HG03066 (cell line): ENCODE measurements around the gene SCML1.
"Not testable (repeated sequence)": the region's sequence is repeated elsewhere in the genome, so short reads cannot be mapped to it uniquely, and the experiment has no call there.

Source experiments
- ATAC-seq: cut with Tn5 transposase; IDR thresholded peaks from one replicate; pipeline ENCODE4 v1.9.1; 2021; ENCODE audit warnings: low read depth; ENCODE audit not compliant: unreplicated experiment

Gene SCML1

GRCh38 chrX:17737986-17738713, 857 bp downstream of the SCML1 start:
- ATAC-seq = no peak

DNA sequence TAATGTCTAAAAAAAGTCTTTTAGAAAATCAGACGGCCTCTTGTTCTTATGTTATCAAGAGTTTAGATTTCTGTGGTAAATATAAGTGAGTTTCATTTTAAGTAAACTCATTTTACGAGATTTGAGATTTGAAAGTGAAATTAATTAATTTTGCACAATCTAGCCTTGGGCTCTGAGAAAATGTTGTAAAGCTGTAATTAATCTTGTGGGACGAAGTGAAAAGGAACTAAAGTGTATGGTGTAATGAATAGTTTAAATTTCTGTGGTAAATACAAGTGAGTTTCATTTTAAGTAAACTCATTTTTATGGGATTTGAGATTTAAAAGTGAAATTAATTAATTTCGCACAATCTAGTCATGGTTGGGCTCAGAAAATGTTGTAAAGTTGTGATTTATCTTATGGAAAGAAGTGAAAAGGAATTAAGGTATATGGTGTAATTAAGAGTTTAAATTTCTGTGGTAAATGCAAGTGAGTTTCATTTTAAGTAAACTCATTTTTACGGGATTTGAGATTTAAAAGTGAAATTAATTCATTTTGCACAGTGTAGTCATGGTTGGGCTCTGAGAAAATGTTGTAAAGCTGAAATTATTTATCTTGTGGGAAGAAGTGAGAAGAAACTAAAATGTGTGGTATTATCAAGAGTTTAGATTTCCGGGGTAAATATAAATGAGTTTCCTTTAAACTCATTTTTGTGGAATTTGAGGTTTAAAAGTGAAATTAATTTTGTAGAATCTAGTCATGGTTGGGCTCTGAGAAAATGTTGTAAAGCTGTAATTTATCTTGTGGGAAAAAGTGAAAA, 1.6 kb downstream of the SCML1 start:
- ATAC-seq = no peak

DNA sequence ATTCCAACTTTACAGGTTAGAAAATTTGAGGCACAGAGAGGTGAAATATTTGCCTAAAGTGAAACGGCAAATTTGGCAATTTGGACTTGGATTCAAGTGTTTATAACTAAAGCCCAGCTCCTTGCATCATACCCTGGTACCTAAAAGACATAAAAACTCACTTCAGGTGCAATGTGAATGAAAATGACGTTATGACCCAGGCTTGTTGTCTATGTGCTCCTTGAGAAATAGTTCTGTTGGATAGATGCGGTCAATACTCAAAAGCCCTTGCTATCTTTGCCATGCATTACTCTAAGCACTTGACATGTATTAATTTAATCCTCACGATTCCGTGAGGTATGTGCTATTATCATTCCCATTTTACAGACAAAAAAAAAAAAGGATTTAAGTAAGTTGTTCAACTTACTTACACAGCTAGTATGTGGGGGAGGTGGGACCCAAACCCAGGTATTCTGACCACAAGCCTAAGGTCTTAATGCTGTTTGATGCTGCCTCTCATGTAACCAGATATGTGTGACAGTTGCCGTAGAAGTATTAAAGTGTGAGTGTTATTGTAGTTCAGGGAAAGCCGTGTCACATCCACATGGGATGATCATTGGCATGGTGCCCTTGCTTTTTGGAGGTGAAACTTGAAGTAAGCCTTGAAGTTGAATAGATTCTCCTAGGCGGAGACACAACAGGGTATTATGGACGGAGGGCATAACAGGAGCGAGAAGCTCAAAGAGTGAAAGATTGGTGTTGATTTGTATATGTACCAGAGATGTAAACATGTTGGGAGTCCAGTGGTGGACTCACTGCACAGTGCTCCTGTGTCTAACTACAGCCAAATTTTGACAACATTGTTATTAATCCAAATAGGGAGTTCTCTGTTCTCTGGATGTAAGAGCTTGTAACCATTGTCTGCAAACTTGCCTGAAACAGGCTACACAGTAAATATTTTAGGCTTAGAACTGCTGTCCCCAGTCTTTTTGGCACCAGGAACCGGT, 3.1 kb downstream of the SCML1 start:
- no peak for ATAC-seq

- ATAC-seq = no peak
Measured at GRCh38 chrX:17741123-17741511, 3.8 kb downstream of the SCML1 start.

GRCh38 chrX:17743913-17744312, 6.6 kb downstream of the SCML1 start:
- ATAC-seq = no peak

DNA sequence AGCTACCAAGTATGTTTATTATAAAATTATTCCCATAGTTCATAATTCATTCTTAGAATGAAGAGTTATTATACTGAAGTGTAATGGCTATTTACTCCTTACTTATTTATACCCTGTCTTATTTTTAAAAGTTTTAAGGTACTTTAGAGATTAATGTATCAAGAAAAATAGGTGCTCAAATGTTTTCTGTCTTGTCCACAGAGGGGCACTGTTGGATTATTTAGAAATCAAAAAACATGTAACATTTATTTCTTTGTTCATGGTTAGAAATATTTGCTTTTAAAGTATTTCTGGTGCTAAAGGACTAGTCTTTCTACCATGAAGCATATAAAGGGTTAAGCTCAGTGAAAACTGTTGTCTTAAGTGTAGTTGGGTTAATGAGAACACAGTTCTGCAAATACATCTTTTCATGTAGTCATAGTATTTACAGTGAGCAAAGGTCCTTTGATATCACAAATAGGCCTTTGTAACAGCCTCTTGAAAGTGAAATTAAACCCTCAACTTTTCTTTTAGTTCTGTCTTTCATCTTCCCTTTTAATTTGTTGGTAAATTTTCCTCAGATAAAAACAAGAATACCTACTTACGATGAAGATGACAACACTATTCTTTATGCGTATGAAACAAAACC, 7.7 kb downstream of the SCML1 start:
- ATAC-seq = no peak

GRCh38 chrX:17747692-17748091, 10.4 kb downstream of the SCML1 start:
- no peak for ATAC-seq

DNA sequence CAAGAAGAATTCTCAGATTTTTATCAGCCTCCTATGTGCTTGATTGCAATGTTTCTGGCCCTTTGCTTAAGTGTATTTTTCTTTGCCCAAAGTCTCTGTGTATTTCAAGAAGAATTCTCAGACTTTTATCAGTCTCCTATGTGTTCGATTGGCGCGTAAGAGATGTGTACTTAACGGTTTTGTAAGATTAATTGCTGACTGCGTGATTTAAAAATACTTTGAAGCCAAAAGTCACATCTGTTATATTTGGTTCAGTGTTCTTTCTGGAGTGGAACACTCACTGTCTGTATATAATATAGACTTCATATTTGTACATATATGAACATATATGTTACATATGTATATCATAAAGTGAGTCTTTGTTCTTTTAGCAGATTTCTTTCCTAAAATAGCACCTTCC, 11.4 kb downstream of the SCML1 start:
- no peak for ATAC-seq

GRCh38 chrX:17750436-17750835, 13.1 kb downstream of the SCML1 start:
- no peak for ATAC-seq

DNA sequence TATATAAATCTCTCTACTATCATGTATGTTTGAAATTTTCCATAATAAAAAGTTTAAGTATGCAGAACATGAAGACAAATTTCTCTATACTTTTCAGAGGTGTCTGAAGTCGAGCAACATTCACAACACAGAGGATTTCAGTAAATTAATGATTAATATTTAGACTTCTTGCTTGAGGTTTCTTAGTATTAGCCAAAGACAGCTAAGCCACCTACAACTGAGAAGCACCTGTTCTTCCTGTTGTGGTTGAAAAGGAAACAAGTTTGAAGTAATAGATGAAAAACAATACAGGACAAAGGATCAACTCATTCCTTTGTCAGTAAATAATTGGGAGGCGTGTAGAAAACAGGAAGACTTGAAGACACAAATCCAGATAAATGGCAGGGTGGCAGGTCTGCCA, 21.1 kb downstream of the SCML1 start:
- peak; percentile 92 for ATAC-seq

- no peak for ATAC-seq
Measured at GRCh38 chrX:17759990-17760389, 22.7 kb downstream of the SCML1 start.

DNA sequence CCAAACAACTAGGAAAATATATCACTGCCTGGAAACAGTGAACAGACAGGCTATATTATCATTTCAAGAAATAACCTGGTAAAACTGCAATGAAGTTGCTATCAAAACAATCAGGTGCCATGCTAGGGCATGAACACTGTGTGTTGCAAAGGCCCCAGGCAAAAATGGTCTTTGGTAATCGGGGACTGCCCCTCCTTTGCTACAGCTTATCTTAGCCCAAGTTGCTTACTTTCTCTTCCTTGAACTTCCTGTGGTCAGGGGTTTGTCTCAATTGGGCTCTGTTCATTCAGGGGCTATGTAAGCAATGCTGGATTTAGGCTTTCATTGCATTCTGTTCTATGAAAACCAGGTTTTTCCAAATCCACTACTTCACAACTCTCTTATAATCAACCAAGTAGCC, 30.4 kb downstream of the SCML1 start:
- no peak for ATAC-seq

DNA sequence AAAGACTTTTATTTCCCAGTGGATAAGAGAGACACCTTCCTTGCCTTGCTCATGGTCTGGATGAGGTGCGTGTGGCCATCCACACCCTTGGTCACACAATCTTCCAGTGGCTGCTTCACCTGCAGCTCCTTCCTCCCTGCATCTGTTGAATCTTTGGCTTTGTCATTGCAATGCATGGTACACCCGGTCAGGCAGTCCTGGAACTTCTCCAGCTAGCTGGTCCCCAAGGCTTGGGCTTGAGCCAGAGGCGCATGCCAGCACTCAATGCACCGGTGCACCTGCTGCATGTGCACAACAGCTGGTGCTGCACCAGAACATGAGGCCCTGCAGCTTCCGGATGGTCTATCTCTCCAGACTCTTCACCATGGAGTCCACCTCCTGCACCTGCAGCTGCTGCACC, 31.7 kb downstream of the SCML1 start:
- ATAC-seq = no peak

- no peak for ATAC-seq
Measured at GRCh38 chrX:17769701-17770269, 32.5 kb downstream of the SCML1 start.

GRCh38 chrX:17773221-17773876, 36.1 kb downstream of the SCML1 start:
- ATAC-seq = no peak

GRCh38 chrX:17774053-17774452, 36.8 kb downstream of the SCML1 start:
- ATAC-seq = no peak

DNA sequence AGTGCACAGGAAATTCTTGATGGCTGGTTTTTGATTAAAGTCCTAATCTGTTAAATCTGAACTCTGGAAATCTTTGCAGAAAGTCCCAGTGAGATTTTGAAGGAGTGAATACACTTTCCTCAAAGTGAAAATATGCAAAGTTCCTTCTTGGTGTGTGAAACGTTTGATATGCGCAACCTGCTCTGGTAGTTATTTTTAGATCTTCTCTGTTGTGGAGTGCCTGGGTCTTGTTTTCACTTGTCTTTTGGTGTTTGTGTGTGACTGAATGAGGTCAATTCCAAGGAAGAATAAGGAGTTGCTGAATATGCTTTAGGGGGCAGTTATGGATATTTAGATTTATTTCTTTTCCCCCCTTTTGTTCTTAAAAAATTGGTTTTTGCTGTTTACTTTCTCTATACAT, 41.7 kb downstream of the SCML1 start:
- no peak for ATAC-seq

GRCh38 chrX:17779434-17779833, 42.1 kb downstream of the SCML1 start:
- no peak for ATAC-seq

DNA sequence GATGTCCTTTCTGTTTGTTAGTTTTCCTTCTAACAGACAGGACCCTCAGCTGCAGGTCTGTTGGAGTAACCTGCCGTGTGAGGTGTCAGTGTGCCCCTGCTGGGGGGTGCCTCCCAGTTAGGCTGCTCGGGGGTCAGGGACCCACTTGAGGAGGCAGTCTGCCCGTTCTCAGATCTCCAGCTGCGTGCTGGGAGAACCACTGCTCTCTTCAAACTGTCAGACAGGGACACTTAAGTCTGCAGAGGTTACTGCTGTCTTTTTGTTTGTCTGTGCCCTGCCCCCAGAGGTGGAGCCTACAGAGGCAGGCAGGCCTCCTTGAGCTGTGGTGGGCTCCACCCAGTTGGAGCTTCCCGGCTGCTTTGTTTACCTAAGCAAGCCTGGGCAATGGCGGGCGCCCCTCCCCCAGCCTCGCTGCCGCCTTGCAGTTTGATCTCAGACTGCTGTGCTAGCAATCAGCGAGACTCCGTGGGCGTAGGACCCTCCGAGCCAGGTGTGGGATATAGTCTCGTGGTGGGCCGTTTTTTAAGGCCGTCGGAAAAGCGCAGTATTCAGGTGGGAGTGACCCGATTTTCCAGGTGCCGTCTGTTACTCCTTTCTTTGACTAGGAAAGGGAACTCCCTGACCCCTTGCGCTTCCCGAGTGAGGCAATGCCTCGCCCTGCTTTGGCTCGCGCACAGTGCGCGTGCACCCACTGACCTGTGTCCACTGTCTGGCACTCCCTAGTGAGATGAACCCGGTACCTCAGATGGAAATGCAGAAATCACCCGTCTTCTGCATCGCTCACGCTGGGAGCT, 49.5 kb downstream of the SCML1 start:
- not testable (repeated sequence) for ATAC-seq
